ENCODE data around the gene CCDC171. TPM values are rescaled to one million over a fixed set of nuclear protein-coding genes. Genes with fewer than 3 reads are reported as not detected.

CCDC171 gene
- total and polyA plus RNA-seq, 10 of the 15 experiments (the other 5 are each of a cell fraction or from before 2014, with no cell fraction given): 1.00 to 7.2 (median 2.8) TPM

DNA sequence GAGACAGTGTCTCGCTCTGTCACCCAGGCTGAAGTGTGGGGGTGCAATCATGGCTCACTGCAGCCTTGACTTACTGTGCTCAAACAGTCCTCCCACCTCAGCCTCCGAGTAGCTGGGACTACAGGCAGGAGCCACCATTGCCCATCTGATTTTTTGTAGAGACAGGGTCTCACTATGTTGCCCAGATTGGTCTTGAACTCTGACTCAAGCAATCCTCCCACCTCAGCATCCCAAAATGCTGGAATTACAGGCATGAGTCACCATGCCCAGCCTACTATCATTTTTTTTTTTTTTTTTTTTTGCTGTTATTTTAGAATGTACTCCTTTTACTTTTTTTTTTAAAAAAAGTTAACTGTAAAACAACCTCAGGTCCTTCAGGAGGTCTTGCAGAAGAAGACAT, 449.0 kb downstream of the CCDC171 start:
- H3K27ac ChIP-seq (ENCODE audit: control insufficient read depth, insufficient read depth): no peak overlapping the region
- TF ChIP-seq NRF1 (conservative IDR thresholded peaks at IDR 0.05; ENCODE audit: low read depth, low read length) (no peak), NR2F1 (conservative IDR thresholded peaks at IDR 0.05) (no peak), ZNF274 (IDR thresholded peaks at IDR 0.05; ENCODE audit: insufficient read depth, insufficient read length) (no peak), RELA (IDR thresholded peaks at IDR 0.05; ENCODE audit: borderline replicate concordance, partially characterized antibody) (no peak), SUZ12 (IDR thresholded peaks at IDR 0.05; ENCODE audit: unreplicated experiment) (no peak), EED (IDR thresholded peaks at IDR 0.05; ENCODE audit: low read depth) (no peak), NBN (IDR thresholded peaks at IDR 0.05) (no peak)
- TF ChIP-seq, protein P1, sequence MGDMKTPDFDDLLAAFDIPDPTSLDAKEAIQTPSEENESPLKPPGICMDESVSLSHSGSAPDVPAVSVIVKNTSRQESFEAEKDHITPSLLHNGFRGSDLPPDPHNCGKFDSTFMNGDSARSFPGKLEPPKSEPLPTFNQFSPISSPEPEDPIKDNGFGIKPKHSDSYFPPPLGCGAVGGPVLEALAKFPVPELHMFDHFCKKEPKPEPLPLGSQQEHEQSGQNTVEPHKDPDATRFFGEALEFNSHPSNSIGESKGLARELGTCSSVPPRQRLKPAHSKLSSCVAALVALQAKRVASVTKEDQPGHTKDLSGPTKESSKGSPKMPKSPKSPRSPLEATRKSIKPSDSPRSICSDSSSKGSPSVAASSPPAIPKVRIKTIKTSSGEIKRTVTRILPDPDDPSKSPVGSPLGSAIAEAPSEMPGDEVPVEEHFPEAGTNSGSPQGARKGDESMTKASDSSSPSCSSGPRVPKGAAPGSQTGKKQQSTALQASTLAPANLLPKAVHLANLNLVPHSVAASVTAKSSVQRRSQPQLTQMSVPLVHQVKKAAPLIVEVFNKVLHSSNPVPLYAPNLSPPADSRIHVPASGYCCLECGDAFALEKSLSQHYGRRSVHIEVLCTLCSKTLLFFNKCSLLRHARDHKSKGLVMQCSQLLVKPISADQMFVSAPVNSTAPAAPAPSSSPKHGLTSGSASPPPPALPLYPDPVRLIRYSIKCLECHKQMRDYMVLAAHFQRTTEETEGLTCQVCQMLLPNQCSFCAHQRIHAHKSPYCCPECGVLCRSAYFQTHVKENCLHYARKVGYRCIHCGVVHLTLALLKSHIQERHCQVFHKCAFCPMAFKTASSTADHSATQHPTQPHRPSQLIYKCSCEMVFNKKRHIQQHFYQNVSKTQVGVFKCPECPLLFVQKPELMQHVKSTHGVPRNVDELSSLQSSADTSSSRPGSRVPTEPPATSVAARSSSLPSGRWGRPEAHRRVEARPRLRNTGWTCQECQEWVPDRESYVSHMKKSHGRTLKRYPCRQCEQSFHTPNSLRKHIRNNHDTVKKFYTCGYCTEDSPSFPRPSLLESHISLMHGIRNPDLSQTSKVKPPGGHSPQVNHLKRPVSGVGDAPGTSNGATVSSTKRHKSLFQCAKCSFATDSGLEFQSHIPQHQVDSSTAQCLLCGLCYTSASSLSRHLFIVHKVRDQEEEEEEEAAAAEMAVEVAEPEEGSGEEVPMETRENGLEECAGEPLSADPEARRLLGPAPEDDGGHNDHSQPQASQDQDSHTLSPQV (IDR thresholded peaks at IDR 0.05): no peak
- TF ChIP-seq, protein P2, sequence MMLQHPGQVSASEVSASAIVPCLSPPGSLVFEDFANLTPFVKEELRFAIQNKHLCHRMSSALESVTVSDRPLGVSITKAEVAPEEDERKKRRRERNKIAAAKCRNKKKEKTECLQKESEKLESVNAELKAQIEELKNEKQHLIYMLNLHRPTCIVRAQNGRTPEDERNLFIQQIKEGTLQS (IDR thresholded peaks at IDR 0.05; ENCODE audit: borderline replicate concordance, extremely low read depth, low read depth, low read length): no peak
- CTCF ChIA-PET: no interaction called here
- BruUV-seq (replicated peaks): no TSS peak
- no peaks in the 10 kb centered on the region for H3K79me2 ChIP-seq (ENCODE audit: control insufficient read depth, insufficient read depth, low read length)
- WGBS (ENCODE audit: insufficient coverage, insufficient replicate concordance, low lambda C conversion rate, missing lambda C conversion rate): 0% methylated on average over 1 of the region's 2 CpGs
- no peak overlapping the region for H2AFZ ChIP-seq (ENCODE audit: control insufficient read depth, low read depth, low read length)
- H3K27me3 ChIP-seq (replicated peaks in 1 of 2; ENCODE audit: control insufficient read depth in 2 of 2, insufficient read depth in 2 of 2, low read length in 1 of 2): no peaks in the 10 kb centered on the region
- H3K4me2 ChIP-seq (ENCODE audit: control insufficient read depth, insufficient read depth): no peak overlapping the region
- RAD21 ChIA-PET (ENCODE audit: unreplicated experiment): no interaction called here
- intact Hi-C loops (cut with micrococcal nuclease; ENCODE audit: unreplicated experiment): no loop called here
- in situ Hi-C loops (cut with MboI): no loop called here
- SMC1A ChIA-PET (ENCODE audit: uncharacterized antibody, unreplicated experiment): no interaction called here
- no peak for FAIRE-seq
- DNase-seq (ENCODE audit: low read depth, low spot score): no peak
- no peaks in the 10 kb centered on the region for H4K20me1 ChIP-seq (ENCODE audit: control insufficient read depth, insufficient read depth)
- no peak overlapping the region for H3K9ac ChIP-seq (ENCODE audit: control insufficient read depth, insufficient read depth, low read length)
- no peak for ATAC-seq
- H3K9me3 ChIP-seq (replicated peaks; ENCODE audit: control insufficient read depth, insufficient read depth, low read length): no peaks in the 10 kb centered on the region
- POLR2A ChIA-PET: interaction anchor here (0.7 kb wide), 1 partner anchor 21 kb away, joined by 4 read pairs; no protein-coding TSS in a partner anchor
- no peaks in the 10 kb centered on the region for H3K4me1 ChIP-seq (ENCODE audit: control insufficient read depth, insufficient read depth, low read length)
- no peak overlapping the region for H3K4me3 ChIP-seq
- no peaks in the 10 kb centered on the region for H3K36me3 ChIP-seq (ENCODE audit: control insufficient read depth in 2 of 2, insufficient read depth in 2 of 2, low read length in 1 of 2)

Measured in GM12878 (cell line).